Astrocyte (in vitro differentiated cells and primary cell): ENCODE data around the gene PPP2R5C. TPM values are rescaled to one million over a fixed set of nuclear protein-coding genes. Genes with fewer than 3 reads are reported as not detected.

Experiments
- total RNA-seq: library from RNA; stranded (reverse); gene quantifications from 2 replicates; pipeline ENCODE4 v1.2.1, GENCODE V29; 2021

The PPP2R5C gene
- total RNA-seq, 1 donor from 2014 or later, result 102 TPM

Other genes starting within 250 kb of the PPP2R5C start
- 0.46 and 0.79 TPM in 2 replicates for gene DIO3, start 200.2 kb upstream of the PPP2R5C start, total RNA-seq
- 561 and 591 TPM in 2 replicates for gene DYNC1H1, start 202.9 kb downstream of the PPP2R5C start, total RNA-seq